ENCODE data around the gene NLGN3. TPM values are rescaled to one million over a fixed set of nuclear protein-coding genes. Genes with fewer than 3 reads are reported as not detected.
"Not testable (repeated sequence)": the region's sequence is repeated elsewhere in the genome, so short reads cannot be mapped to it uniquely, and the experiment has no call there.

NLGN3 gene
- polyA plus RNA-seq, 3 donors from 2014 or later: 0.07 to 0.08 TPM; not detected in 1

DNA sequence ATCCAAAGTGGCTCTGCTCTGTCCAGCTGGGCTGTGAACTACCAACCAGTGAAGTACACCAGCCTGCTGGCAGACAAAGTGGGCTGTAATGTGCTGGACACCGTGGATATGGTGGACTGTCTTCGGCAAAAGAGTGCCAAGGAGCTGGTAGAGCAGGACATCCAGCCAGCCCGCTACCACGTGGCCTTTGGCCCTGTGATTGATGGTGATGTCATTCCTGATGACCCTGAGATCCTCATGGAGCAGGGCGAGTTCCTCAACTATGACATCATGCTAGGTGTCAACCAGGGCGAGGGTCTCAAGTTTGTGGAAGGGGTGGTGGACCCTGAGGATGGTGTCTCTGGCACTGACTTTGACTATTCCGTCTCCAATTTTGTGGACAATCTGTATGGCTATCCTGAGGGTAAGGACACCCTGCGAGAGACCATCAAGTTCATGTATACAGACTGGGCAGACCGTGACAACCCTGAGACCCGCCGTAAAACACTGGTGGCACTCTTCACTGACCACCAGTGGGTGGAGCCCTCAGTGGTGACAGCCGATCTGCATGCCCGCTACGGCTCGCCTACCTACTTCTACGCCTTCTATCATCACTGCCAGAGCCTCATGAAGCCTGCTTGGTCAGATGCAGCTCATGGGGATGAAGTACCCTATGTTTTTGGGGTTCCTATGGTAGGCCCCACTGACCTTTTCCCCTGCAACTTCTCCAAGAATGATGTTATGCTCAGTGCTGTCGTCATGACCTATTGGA lies 22.6 kb downstream of the NLGN3 start:
- Mint-ChIP-seq H3K27me3 (ENCODE audit: low read depth in 3 of 3) (peaks cover 1 to 5% (median 4%) of the 10 kb centered on the region in 3 donors), H3K9me3 (no peaks in the 10 kb centered on the region), H3K27ac (no peak overlapping the region), H3K4me1 (no peaks in the 10 kb centered on the region), H3K36me3 (peaks cover 0 to 3% (median 0%) of the 10 kb centered on the region in 3 donors), H3K4me3 (no peak overlapping the region)
- DNase-seq: no peak

DNA sequence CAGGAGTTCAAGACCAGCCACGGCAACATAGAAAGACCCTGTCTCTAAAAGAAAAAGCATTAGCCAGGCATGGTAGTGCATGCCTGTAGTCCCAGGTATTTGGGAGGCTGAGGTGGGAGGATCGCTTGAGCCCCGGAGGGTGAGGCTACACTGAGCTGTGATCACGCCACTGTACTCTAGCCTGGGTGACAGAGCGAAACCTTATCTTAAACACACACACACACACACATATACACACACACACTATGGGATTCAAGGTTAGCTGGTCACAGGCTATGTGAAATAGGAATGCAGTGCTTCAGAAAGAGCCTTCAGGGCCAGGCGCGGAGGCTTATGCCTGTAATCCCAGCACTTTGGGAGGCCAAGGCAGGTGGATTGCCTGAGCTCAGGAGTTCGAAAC lies 23.5 kb downstream of the NLGN3 start:
- no peaks in the 10 kb centered on the region for H3K4me1 Mint-ChIP-seq
- DNase-seq: no peak
- no peak overlapping the region for H3K27ac Mint-ChIP-seq
- H3K4me3 Mint-ChIP-seq: no peak overlapping the region
- H3K36me3 Mint-ChIP-seq: peaks cover 0 to 3% (median 0%) of the 10 kb centered on the region in 3 donors
- no peaks in the 10 kb centered on the region for H3K9me3 Mint-ChIP-seq
- peaks cover 1 to 4% (median 2%) of the 10 kb centered on the region in 3 donors for H3K27me3 Mint-ChIP-seq (ENCODE audit: low read depth in 3 of 3)

DNA sequence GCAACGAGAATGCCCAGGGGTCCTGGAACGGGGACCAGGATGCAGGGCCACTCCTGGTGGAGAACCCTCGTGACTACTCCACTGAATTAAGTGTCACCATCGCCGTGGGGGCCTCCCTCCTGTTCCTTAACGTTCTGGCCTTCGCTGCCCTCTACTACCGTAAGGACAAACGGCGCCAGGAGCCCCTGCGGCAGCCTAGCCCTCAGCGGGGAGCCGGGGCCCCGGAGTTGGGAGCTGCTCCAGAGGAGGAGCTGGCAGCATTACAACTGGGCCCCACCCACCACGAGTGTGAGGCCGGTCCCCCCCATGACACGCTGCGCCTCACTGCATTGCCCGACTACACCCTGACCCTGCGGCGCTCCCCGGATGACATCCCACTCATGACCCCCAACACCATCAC lies 24.9 kb downstream of the NLGN3 start:
- no peak for DNase-seq

DNA sequence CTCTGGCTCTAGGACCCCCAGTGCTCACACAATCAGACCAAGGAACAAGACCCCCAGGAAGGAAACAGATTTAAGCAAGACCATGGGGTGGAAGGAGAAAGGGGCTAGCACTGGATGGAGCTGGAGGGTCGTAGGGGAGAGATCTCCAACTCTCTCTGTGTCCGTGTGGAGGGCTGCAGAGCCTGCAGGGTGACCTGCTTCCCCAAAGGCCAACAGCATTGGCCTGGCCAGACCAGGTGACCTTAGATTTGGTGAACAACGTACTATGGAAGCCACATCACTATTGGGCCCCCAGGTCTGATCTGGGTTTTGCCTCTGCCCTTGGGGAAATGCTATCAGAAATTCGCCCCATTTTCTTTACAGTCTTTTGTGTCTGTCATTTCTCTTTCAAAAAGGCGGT lies 26.0 kb downstream of the NLGN3 start:
- no peaks in the 10 kb centered on the region for H3K4me1 Mint-ChIP-seq
- no peak overlapping the region for H3K4me3 Mint-ChIP-seq
- H3K27ac Mint-ChIP-seq: no peak overlapping the region
- no peak for DNase-seq
- no peaks in the 10 kb centered on the region for H3K36me3 Mint-ChIP-seq
- H3K9me3 Mint-ChIP-seq: no peaks in the 10 kb centered on the region
- peaks cover 0 to 2% (median 1%) of the 10 kb centered on the region in 3 donors for H3K27me3 Mint-ChIP-seq (ENCODE audit: low read depth in 3 of 3)

More for the DNA sequence above, 24.9 kb downstream of the NLGN3 start:
- Mint-ChIP-seq H3K27me3 (ENCODE audit: low read depth in 3 of 3) (peaks cover 0 to 2% (median 1%) of the 10 kb centered on the region in 3 donors), H3K27ac (peak overlapping the region in 1 of 6 donors; percentile 71), H3K9me3 (no peaks in the 10 kb centered on the region), H3K36me3 (no peaks in the 10 kb centered on the region), H3K4me3 (no peak overlapping the region), H3K4me1 (no peaks in the 10 kb centered on the region)

DNA sequence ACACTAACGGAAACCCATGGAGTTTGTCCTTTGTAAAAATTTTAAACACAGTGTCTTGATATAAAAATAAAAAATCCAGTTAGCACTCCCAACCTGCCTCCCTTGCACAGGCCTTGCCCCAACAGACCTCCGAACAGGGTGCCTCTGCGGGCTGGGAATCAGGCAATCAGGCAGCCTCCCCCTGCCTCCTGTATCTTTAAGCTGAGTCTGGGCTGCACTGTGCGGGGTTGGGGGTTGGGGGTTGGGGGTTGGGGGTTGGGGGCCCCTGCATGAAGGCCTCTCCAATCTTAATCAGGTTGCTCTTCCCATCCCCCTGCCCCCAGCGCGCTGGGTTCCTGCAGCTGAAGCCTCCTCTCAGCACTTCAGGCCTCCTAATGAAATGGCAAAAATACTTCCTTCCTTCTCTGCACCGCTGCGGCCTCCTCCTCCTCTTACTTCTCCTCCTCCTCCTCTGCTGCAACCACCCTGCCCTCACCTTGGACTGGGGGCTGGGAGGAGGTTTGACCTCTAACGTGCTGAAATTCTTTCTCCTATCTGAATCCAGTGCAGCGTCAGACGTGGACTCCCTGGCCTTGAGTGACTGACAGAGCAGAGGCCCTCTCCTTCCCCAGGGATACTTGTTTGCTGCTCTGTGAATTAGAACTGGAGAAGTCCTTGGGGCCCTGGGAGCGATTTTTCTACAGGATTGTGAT lies 26.6 kb downstream of the NLGN3 start:
- Mint-ChIP-seq H3K4me1 (no peaks in the 10 kb centered on the region), H3K9me3 (no peaks in the 10 kb centered on the region), H3K27ac (peak overlapping the region in 1 of 6 donors; percentile 19), H3K27me3 (ENCODE audit: low read depth in 3 of 3) (peaks cover 0 to 2% (median 2%) of the 10 kb centered on the region in 3 donors), H3K4me3 (no peak overlapping the region), H3K36me3 (no peaks in the 10 kb centered on the region)
- no peak for DNase-seq

DNA sequence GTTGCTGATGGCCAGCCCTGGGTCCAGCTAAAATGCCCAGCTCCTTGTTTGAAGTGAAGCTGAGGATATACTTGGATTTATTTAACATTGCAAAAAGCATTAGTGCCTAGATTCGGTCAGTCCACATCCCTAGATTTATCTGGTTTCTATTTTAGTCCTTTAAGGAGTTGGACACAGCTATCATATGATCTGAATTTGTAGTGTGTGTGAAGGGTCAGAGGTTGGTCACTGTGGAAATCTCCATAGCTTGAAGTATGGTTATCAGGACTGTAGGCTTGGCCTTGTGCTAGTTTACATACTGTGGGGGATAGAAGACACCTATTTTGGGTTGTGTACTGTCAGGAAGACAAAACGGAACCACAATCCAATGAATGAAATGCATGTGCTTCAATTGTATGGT lies 28.8 kb downstream of the NLGN3 start:
- Mint-ChIP-seq H3K9me3 (no peaks in the 10 kb centered on the region), H3K4me3 (no peak overlapping the region), H3K36me3 (no peaks in the 10 kb centered on the region), H3K27me3 (ENCODE audit: low read depth in 3 of 3) (peaks cover 2 to 4% (median 2%) of the 10 kb centered on the region in 3 donors), H3K4me1 (no peaks in the 10 kb centered on the region), H3K27ac (no peak overlapping the region)
- DNase-seq: no peak

DNA sequence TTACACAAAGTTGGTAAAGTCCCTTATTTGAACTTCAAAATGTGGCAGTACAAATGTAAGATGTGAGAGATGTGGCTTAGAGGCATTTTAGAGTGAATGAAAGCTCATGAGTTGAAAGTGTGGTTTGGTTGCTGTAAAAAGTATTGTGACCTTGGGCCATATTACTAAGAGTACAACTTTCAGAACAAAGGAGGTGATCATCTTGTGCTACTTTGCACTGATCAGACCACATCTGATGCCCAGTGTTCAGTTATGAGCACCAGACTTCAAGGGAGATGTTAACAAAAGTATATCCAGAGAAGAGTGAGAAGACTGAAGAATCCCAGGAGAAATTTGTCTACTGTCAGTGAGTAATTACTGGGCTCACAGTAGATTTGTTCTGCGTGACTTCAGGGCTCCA lies 30.2 kb downstream of the NLGN3 start:
- no peak overlapping the region for H3K27ac Mint-ChIP-seq
- H3K36me3 Mint-ChIP-seq: no peaks in the 10 kb centered on the region
- no peaks in the 10 kb centered on the region for H3K9me3 Mint-ChIP-seq
- peaks cover 0 to 6% of the 10 kb centered on the region in 2 donors for H3K4me1 Mint-ChIP-seq
- no peak overlapping the region for H3K4me3 Mint-ChIP-seq
- peaks cover 2 to 5% (median 4%) of the 10 kb centered on the region in 3 donors for H3K27me3 Mint-ChIP-seq (ENCODE audit: low read depth in 3 of 3)
- no peak for DNase-seq

DNA sequence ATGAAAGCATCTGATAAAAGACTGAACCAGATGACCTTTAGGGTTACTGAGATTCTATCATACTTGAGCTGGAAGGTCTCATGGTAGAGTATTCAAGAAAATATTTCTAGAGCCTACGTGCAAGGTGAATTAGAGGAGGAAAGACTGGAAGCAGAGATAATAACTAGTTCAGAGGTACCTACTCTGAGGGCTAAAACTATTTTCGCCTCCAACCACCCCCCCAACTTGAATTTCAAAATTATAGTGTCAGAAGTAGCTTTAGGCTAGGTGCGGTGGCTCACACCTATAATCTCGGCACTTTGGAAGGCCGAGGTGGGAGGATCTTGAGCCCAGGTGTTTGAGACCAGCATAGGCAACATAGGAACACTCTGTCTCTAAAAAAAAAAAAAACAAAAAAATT lies 30.9 kb downstream of the NLGN3 start:
- Mint-ChIP-seq H3K4me1 (peaks cover 0 to 6% of the 10 kb centered on the region in 2 donors), H3K27ac (no peak overlapping the region), H3K27me3 (ENCODE audit: low read depth in 3 of 3) (peaks cover 2 to 4% (median 3%) of the 10 kb centered on the region in 3 donors), H3K4me3 (no peak overlapping the region), H3K9me3 (no peaks in the 10 kb centered on the region), H3K36me3 (no peaks in the 10 kb centered on the region)
- no peak for DNase-seq

DNA sequence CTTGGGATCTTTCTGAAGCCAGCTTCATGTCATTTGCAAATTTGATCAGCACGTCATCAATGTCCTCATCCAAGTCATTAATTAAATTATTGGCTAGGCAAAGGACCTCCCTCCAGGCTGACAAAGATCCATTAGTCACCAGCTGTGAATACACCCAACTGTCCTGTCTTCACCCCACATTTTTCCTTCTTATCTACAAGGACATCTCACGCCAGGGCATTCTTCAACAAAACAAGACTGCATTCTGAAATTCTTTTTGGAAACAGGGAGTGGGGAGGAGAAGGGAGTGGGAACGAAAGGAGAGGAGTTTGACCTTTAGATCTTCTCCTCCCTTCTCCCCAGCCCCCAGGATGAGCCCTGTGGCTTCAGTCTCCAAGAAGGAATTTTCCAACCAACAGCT lies 32.7 kb downstream of the NLGN3 start:
- H3K27me3 Mint-ChIP-seq (ENCODE audit: low read depth in 3 of 3): peaks cover 7 to 12% (median 8%) of the 10 kb centered on the region in 3 donors
- no peaks in the 10 kb centered on the region for H3K9me3 Mint-ChIP-seq
- peaks cover 5 to 7% of the 10 kb centered on the region in 2 donors for H3K4me1 Mint-ChIP-seq
- no peak overlapping the region for H3K4me3 Mint-ChIP-seq
- H3K36me3 Mint-ChIP-seq: no peaks in the 10 kb centered on the region
- H3K27ac Mint-ChIP-seq: no peak overlapping the region
- DNase-seq: no peak

DNA sequence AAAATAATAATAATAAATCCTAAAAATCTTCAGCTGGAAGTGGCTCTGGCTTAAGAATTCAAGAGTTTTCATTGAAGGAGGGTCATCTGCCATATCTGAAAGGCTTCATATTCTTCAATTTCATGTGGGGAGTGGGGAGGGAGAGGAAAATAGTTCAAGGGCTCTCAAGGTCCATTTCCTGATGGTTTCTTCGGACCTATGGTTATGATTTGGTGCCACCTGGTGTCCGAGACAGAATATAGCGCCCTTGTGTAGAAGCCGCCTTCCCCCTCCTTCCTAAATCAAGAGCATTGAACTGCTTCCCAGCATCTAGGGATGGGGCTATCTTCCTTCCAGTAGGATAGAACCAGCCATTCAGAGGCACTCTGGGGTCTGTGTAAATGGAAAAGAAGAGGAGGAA lies 34.3 kb downstream of the NLGN3 start:
- Mint-ChIP-seq H3K27me3 (ENCODE audit: low read depth in 3 of 3) (peaks cover 8 to 12% (median 8%) of the 10 kb centered on the region in 3 donors), H3K27ac (peak overlapping the region in 5 of 6 donors; percentile 19 to 62 (median 40)), H3K4me1 (peaks cover 11 to 12% of the 10 kb centered on the region in 2 donors), H3K36me3 (no peaks in the 10 kb centered on the region), H3K9me3 (no peaks in the 10 kb centered on the region), H3K4me3 (peak overlapping the region in 1 of 5 donors; percentile 23)
- peak; percentile 39 to 57 (median 55) for DNase-seq

DNA sequence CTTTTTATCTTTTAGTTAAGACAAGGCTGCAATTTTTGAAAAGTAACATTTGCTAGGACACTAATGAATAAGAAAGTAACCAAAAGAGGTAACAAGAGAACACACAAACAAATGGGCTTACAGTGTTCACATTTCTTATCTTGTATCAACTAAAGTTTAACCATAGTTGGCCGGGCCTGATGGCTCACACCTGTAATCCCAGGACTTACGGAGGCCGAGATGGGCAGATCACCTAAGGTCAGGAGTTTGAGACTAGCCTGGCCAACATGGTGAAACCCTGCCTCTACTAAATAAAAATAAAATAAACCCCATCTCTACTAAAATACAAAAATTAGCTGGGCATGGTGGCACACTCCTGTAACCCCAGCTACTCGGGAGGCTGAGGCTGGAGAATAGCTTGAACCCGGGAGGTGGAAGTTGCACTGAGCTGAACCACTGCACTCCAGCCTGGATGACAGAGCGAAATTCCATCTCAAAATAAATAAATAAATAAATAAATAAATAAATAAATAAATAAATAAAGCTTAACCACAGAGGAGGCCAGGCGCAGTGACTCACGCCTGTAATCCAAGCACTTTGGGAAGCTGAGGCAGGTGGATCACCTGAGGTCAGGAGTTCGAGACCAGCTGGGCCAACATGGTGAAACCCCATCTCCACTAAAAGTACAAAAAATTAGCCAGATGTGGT lies 36.1 kb downstream of the NLGN3 start:
- H3K27me3 Mint-ChIP-seq (ENCODE audit: low read depth in 3 of 3): peaks cover 8 to 12% (median 8%) of the 10 kb centered on the region in 3 donors
- not testable (repeated sequence) for H3K36me3 Mint-ChIP-seq

DNA sequence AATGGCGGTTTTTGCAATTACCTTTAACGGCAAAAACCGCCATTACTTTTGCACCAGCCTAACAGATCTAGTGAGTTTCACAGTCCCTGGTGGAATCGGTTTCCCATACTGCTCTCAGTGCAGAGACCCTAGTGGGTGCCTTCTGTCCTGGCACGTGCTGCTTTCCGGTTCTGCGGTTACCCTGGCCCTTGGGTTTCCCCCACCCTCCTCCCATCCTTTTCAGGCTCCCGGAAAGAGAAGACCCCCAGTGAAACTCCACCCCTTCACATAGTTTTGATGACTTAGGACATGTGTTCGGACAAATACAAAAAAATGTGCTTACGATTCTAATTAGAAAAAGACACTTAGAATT lies 36.9 kb downstream of the NLGN3 start:
- H3K27me3 Mint-ChIP-seq (ENCODE audit: low read depth in 3 of 3): peaks cover 6 to 12% (median 8%) of the 10 kb centered on the region in 3 donors
- peak overlapping the region; percentile 91 to 97 (median 96) for H3K4me3 Mint-ChIP-seq
- H3K9me3 Mint-ChIP-seq: no peaks in the 10 kb centered on the region
- H3K36me3 Mint-ChIP-seq: peaks cover 0 to 3% (median 0%) of the 10 kb centered on the region in 3 donors
- no peak for DNase-seq
- H3K4me1 Mint-ChIP-seq: peaks cover 11 to 12% of the 10 kb centered on the region in 2 donors
- peak overlapping the region; percentile 97 to 99 (median 99) for H3K27ac Mint-ChIP-seq

More for the DNA sequence above, 36.1 kb downstream of the NLGN3 start:
- Mint-ChIP-seq H3K4me3 (peak overlapping the region in 3 of 5 donors; percentile 10 to 44 (median 21)), H3K4me1 (peaks cover 11 to 12% of the 10 kb centered on the region in 2 donors), H3K27ac (peak overlapping the region in 4 of 6 donors; percentile 49 to 98 (median 58))
- not testable (repeated sequence) for H3K9me3 Mint-ChIP-seq, DNase-seq

DNA sequence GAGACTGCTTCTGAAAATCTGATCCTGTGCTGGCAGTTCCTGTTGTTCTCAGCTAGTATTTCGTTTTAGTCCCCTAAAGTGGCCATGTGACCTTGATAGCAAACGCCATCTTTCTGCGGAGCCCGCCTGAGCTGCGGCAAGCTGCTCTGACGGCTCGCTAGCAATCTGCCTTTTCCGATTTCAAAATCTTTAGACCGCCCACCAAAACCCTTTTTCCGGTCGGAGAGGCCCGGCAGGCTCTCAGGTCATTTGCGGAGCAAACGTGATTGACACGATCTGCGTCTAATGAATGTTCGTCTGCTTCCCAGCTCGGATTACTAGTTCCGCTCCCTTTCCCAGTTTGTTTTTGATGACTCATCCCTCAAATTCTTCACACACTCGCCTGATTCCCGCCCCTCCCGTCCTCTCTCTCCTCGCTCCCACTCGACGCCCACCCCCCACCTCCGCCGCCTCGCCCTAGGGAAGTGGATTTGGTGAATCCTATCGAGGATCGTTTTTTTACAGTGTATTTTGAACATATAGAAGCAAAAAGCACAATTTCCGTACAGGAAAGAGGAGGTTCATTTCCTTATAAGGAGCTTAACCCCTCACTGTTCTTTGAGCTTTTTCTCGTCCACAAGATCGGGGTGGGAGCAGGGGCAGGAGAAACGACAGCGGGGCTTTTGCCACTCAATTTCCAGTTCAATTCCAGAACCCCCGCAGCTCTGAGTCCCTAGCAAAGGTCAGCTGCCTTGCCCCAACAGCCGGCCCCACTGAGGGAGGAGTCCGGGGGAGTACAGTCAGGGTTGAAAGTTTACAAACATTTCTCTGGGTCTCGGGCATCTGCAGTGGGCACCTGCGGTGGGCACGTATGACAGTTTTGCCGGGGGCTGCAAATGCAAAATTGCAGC lies 37.5 kb downstream of the NLGN3 start:
- H3K4me3 Mint-ChIP-seq: peak overlapping the region; percentile 91 to 97 (median 96)
- DNase-seq: peak; percentile 83 to 86 (median 84)
- peaks cover 11 to 12% of the 10 kb centered on the region in 2 donors for H3K4me1 Mint-ChIP-seq
- H3K36me3 Mint-ChIP-seq: peaks cover 0 to 3% (median 0%) of the 10 kb centered on the region in 3 donors
- peaks cover 6 to 12% (median 8%) of the 10 kb centered on the region in 3 donors for H3K27me3 Mint-ChIP-seq (ENCODE audit: low read depth in 3 of 3)
- no peaks in the 10 kb centered on the region for H3K9me3 Mint-ChIP-seq
- H3K27ac Mint-ChIP-seq: peak overlapping the region; percentile 97 to 99 (median 99)

Data from immature natural killer cell (primary cell).